Fibroblast of mammary gland (primary cell): ENCODE data around the gene DIP2C.
"Not testable (repeated sequence)": the region's sequence is repeated elsewhere in the genome, so short reads cannot be mapped to it uniquely, and the experiment has no call there.

Experiments
- DNase-seq: peaks from one replicate; pipeline ENCODE4 v3.0.0-alpha.2; 2010; ENCODE audit warnings: low read depth
- H3K4me3 ChIP-seq: 2 replicates; pipeline ENCODE4 v1.5.1; 2011; ENCODE audit warnings: low read depth, mild to moderate bottlenecking, low read length, moderate library complexity; ENCODE audit not compliant: control insufficient read depth
- TF ChIP-seq, protein P1 (sequence below): conservative IDR thresholded peaks from 2 replicates; pipeline ENCODE4 v1.5.1; 2011; ENCODE audit warnings: low read depth, low read length, inconsistent platforms; ENCODE audit not compliant: control insufficient read depth, insufficient read depth

The DIP2C gene

DNA sequence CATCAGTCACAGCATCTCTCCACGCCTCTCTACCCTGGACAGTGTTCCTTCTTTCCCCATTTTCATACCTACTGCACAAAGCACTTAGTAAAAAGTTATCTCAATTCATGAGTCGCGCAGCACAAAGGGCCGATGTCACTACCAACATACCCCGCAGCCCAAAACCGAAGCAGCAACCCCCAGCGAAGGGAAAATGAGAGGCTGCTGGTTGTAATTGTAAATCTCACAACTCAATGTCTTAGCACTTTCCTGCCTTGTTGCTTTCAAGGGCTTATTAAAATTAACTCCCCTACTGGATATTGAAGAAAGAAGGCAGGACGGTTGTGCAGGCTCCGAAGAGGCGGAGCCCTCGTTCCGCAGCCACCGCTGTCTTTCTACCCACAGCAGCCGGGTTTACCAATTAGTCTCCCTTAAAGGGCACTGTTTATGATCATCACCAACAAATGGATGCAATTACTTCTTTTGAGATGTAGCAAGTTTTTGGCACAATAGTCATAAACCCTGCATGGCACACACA is 6.5 kb downstream of the DIP2C start:
- no peak for DNase-seq
- H3K4me3 ChIP-seq = peak overlapping the region; percentile 61
- TF ChIP-seq, protein P1, sequence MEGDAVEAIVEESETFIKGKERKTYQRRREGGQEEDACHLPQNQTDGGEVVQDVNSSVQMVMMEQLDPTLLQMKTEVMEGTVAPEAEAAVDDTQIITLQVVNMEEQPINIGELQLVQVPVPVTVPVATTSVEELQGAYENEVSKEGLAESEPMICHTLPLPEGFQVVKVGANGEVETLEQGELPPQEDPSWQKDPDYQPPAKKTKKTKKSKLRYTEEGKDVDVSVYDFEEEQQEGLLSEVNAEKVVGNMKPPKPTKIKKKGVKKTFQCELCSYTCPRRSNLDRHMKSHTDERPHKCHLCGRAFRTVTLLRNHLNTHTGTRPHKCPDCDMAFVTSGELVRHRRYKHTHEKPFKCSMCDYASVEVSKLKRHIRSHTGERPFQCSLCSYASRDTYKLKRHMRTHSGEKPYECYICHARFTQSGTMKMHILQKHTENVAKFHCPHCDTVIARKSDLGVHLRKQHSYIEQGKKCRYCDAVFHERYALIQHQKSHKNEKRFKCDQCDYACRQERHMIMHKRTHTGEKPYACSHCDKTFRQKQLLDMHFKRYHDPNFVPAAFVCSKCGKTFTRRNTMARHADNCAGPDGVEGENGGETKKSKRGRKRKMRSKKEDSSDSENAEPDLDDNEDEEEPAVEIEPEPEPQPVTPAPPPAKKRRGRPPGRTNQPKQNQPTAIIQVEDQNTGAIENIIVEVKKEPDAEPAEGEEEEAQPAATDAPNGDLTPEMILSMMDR = no peak

DNA sequence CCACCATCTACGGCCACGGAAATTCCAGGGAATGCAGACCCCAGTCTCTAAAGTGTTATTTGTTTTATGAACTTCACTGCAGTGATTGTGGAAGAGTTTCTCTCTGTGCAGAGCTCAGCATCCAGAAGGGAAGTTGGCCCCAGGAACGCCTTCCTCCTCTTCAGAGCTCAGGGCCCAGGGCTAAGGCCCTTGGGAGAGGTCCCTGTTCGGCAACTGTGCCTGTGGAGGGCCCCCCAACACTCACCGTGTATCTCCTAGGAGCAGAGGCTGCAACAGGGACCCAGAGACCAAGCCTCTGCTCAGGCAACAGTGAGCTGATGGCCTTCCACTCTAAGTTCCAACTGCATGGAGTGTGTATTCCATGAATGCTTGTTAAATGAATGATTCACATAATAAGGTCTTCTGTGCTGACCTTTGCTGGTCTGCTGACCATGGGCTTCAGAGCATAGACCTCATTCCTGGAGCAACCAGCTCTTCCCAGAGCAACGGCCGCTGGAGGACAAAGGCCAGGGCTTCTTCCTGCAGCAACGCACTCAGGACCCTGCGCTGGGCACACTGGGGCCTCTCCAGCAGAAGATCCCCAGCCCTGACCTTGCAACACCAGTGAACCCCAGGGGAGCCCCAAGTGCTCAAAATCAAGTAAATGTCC is 7.7 kb downstream of the DIP2C start:
- peak; percentile 75 for DNase-seq
- TF ChIP-seq, protein P1 = no peak
- H3K4me3 ChIP-seq = no peak overlapping the region

DNA sequence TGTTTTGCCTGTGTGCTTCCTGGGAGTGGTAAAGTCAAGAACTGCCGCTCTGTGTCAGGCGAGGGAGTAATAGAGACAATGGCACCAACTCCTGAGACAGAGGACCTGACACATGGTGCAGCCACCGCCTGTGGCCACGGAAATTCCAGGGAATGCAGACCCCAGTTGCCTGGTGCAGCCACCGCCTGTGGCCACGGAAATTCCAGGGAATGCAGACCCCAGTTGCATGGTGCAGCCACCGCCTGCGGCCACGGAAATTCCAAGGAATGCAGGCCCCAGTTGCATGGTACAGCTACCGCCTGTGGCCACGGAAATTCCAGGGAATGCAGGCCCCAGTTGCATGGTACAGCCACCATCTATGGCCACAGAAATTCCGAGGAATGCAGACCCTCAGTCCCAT is 8.7 kb downstream of the DIP2C start:
- no peak overlapping the region for H3K4me3 ChIP-seq
- TF ChIP-seq, protein P1 = no peak
- no peak for DNase-seq

GRCh38 chr10:680146-680545 is 9.3 kb downstream of the DIP2C start:
- H3K4me3 ChIP-seq = no peak overlapping the region
- TF ChIP-seq, protein P1 = no peak
- no peak for DNase-seq

GRCh38 chr10:679556-679955 is 9.9 kb downstream of the DIP2C start:
- no peak for DNase-seq
- TF ChIP-seq, protein P1 = no peak

GRCh38 chr10:678662-679005 is 10.8 kb downstream of the DIP2C start:
- H3K4me3 ChIP-seq, DNase-seq: not testable (repeated sequence)

More at GRCh38 chr10:679556-679955, 9.9 kb downstream of the DIP2C start:
- H3K4me3 ChIP-seq = no peak overlapping the region

DNA sequence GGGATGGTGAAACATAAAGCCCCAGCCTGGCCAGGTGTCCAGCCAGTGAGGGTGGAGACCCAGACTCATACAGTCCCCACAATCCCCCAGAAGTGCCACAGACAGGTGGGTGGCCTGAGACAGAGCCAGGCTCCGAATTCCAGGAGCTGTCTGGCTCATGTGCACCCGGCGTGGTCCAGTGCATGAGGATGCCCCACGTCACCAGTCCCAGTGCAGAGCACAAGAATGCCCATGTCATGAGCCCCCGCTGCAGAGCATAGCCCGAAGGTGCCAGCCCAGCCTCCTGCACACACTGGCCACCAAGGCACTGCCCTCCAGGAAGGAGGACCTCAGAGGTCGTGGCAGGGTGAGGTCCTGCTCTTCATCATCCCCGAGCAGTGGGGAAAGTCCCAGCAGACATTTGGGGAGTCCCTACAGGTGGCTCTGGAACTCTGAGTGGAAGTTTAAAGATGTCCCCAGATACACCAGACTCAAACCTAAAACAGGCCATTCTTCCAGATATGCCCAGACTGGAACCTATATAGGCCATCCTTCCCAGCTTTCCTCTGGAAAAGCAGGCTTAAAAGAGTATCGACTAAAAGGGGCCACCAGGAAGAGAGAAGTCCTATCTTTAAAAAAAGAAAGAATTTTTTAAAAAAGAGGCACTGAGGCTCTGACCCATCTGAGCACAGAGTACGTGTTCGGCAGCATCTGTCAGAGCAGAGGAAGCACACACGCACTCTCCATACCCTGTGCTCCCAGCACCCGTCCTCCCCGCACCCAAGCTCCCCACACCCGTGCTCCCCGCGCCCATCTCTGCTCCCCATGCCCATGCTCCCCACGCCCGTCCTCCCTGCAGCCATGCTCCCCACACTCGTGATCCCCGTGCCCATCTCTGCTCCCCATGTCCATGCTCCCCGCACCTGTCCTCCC is 11.5 kb downstream of the DIP2C start:
- no peak for DNase-seq
- H3K4me3 ChIP-seq = no peak overlapping the region
- TF ChIP-seq, protein P1 = no peak
